Naive thymus-derived CD4-positive, alpha-beta T cell (primary cell): Measurements from ENCODE around the gene CCDC116. TPM values are rescaled to one million over a fixed set of nuclear protein-coding genes. Genes with fewer than 3 reads are reported as not detected.
"Not testable (repeated sequence)": the region's sequence is repeated elsewhere in the genome, so short reads cannot be mapped to it uniquely, and the experiment has no call there.

Experiments used
- ATAC-seq: fragments of 150-1000 bp; cut with Tn5 transposase; 2 replicates; pipeline ENCODE4 v1.10.0; 2021; ENCODE audit warnings: mild to moderate bottlenecking, moderate library complexity
- CTCF ChIA-PET: fragments of 350-600 bp; sonication (Branson Sonifier 250); formaldehyde crosslinking; loops from one replicate; lab custom pipeline; 2021; ENCODE audit warnings: antibody characterized with exemption; lab: Charles Lee
- POLR2A ChIA-PET: fragments of 350-600 bp; sonication (Branson Sonifier 250); formaldehyde crosslinking; loops from one replicate; lab custom pipeline; 2021; ENCODE audit warnings: antibody characterized with exemption, inconsistent platforms; lab: Charles Lee
- DNase-seq, 9 donors: peaks; one replicate each; pipeline versions ENCODE4 v3.0.0 to v3.0.0-alpha.2; 2020 to 2022; ENCODE audit warnings: mixed read lengths in 1 of 9
- H3K27ac ChIP-seq: one replicate; pipeline ENCODE4 v1.7.0; 2013; ENCODE audit warnings: mild to moderate bottlenecking, low read depth, low read length, moderate library complexity
- H3K27me3 ChIP-seq, 2 donors: one replicate each; pipeline ENCODE4 v1.7.0; 2013; ENCODE audit warnings: low read length in 2 of 2, mild to moderate bottlenecking in 2 of 2, moderate library complexity in 2 of 2; ENCODE audit not compliant: control insufficient read depth in 2 of 2, insufficient read depth in 2 of 2
- H3K36me3 ChIP-seq, 3 experiments: 1 replicate in 2 of 3; 2 replicates in 1 of 3; pipeline ENCODE4 v1.7.0; 2013; ENCODE audit warnings: low read length in 3 of 3, mild to moderate bottlenecking in 3 of 3, moderate library complexity in 1 of 3; ENCODE audit not compliant: insufficient read depth in 3 of 3, control insufficient read depth in 2 of 3
- H3K4me1 ChIP-seq, 2 donors: one replicate each; pipeline ENCODE4 v1.7.0; 2013; ENCODE audit warnings: low read length in 2 of 2, mild to moderate bottlenecking in 2 of 2, moderate library complexity in 1 of 2; ENCODE audit not compliant: control insufficient read depth in 2 of 2, insufficient read depth in 2 of 2
- H3K4me3 ChIP-seq: 2 replicates; pipeline ENCODE4 v1.7.0; 2013; ENCODE audit warnings: mild to moderate bottlenecking, low read length
- H3K9me3 ChIP-seq, 3 experiments: 1 replicate in 2 of 3; 2 replicates in 1 of 3; pipeline ENCODE4 v1.7.0; 2013; ENCODE audit warnings: low read length in 3 of 3; ENCODE audit not compliant: control insufficient read depth in 2 of 3
- H3K27ac Mint-ChIP-seq, 9 donors: one replicate each; pipeline ENCODE4 v1.8.0; 2020 to 2022; ENCODE audit warnings: mixed read lengths in 9 of 9, mild to moderate bottlenecking in 8 of 9, moderate library complexity in 5 of 9, inconsistent platforms in 2 of 9
- H3K27me3 Mint-ChIP-seq, 5 donors: one replicate each; pipeline ENCODE4 v1.8.0; 2021 to 2022; ENCODE audit warnings: mixed read lengths in 5 of 5, mild to moderate bottlenecking in 1 of 5
- H3K36me3 Mint-ChIP-seq, 5 donors: one replicate each; pipeline ENCODE4 v1.8.0; 2020 to 2022; ENCODE audit warnings: mixed read lengths in 5 of 5, mild to moderate bottlenecking in 3 of 5, inconsistent platforms in 1 of 5
- H3K4me1 Mint-ChIP-seq, 7 donors: one replicate each; pipeline ENCODE4 v1.8.0; 2020 to 2022; ENCODE audit warnings: mixed read lengths in 7 of 7, mild to moderate bottlenecking in 3 of 7, inconsistent platforms in 1 of 7
- H3K4me3 Mint-ChIP-seq, 10 donors: one replicate each; pipeline ENCODE4 v1.8.0; 2020 to 2022; ENCODE audit warnings: mild to moderate bottlenecking in 10 of 10, mixed read lengths in 10 of 10, moderate library complexity in 6 of 10, inconsistent platforms in 2 of 10
- H3K9me3 Mint-ChIP-seq, 11 donors: one replicate each; pipeline ENCODE4 v1.8.0; 2020 to 2022; ENCODE audit warnings: mixed read lengths in 11 of 11, mild to moderate bottlenecking in 4 of 11, inconsistent platforms in 1 of 11, moderate library complexity in 1 of 11
- intact Hi-C, 2 donors: fragments of 100-400 bp; cut with micrococcal nuclease; formaldehyde crosslinking; loops; one replicate each; pipeline ENCODE4 v1.15.1; 2023
- polyA plus RNA-seq, 2 donors: library from polyadenylated mRNA; unstranded; fragments of 300-500 nt; fragmentation: Illumina TruSeq; gene quantifications; one replicate each; pipeline ENCODE4 v1.2.3, GENCODE V29; 2021
- total RNA-seq, 6 experiments: library from RNA in 5 of 6; stranded (reverse) in 5 of 6; gene quantifications; 1 replicate in 5 of 6; 2 replicates in 1 of 6; pipeline ENCODE4 v1.2.3 and lab custom pipeline; 2021 to 2026

CCDC116 gene
- total and polyA plus RNA-seq, 7 experiments from 2014 or later: 0.21 to 0.43 (median 0.27) TPM; not detected in 3

- H3K27ac Mint-ChIP-seq, H3K27ac ChIP-seq, H3K27me3 ChIP-seq, intact Hi-C loops, H3K9me3 Mint-ChIP-seq, ATAC-seq, H3K9me3 ChIP-seq, H3K36me3 ChIP-seq, DNase-seq, H3K4me3 ChIP-seq, H3K27me3 Mint-ChIP-seq: not testable (repeated sequence)
- H3K4me1 ChIP-seq: peaks cover 18 to 20% of the 10 kb centered on the region in 2 donors
- CTCF ChIA-PET: interaction anchor here (0.6 to 1.8 kb wide), 8 partner anchors 10 to 73 kb away, joined by 3 to 10 read pairs (median 4); partner anchors contain the start of genes CCDC116, PPIL2 and YDJC
- Mint-ChIP-seq H3K36me3 (peaks cover 0 to 19% (median 11%) of the 10 kb centered on the region in 5 donors), H3K4me3 (peak overlapping the region in 1 of 10 donors; percentile 16), H3K4me1 (peaks cover 26 to 41% (median 33%) of the 10 kb centered on the region in 7 donors)
- POLR2A ChIA-PET: interaction anchor here (2.2 kb wide), 1 partner anchor 16 kb away, joined by 21 read pairs; the partner anchor contains the start of gene YDJC
These were observed 13.0 kb downstream of the CCDC116 start for GRCh38 chr22:21645513-21645912.

DNA sequence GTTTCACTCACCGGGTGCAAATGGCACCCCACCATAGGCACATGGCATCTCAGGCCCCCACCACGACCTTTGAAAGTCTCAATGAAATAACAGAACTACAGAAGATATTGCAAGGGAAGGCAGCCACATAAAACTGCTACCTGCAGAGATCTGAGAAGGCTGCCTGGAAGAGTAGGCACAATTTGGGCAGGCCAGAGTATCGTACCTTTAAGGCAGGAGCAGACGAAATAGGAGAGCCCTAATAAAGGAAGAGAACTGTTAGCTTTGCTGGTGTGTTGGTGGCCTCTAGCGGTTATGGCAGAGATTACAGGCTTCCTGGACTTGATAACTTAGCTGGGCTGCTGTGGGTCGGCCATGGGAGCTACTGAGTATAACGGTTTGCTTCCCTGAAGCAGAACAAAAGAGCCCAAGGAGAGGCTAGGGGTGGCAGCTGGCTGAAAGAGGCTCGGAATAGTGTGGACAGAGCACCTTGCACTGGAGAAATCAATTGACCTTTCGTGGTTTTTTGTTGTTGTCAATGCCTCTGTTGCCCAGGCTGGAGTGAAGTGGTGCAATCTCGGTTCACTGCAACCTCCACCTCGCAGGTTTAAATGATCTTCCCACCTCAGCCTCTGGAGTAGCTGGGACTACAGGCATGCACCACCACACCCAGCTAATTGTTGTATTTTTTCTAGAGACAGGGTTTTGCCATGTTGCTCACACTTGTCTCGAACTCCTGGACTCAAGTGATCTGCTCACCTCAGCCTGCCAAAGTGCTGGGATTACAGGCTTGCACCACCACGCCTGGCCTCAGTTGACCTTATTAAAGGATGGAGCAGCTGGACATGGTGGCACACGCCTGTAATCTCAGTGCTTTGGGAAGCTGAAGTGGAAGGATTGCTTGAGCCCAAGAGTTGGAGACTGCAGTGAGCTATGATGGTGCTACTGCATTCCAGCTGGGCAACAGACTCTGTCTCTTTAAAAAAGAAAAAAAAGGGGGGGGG, 14.3 kb downstream of the CCDC116 start:
- intact Hi-C loops: no loop called here
- peaks cover 0 to 19% (median 11%) of the 10 kb centered on the region in 5 donors for H3K36me3 Mint-ChIP-seq
- no peak overlapping the region for H3K27ac ChIP-seq
- no peak overlapping the region for H3K4me3 ChIP-seq
- no peaks in the 10 kb centered on the region for H3K27me3 ChIP-seq
- POLR2A ChIA-PET: interaction anchor here (0.6 to 2.2 kb wide), 7 partner anchors 9 to 181 kb away, joined by 3 to 21 read pairs (median 4); partner anchors contain the start of genes PPIL2 and YDJC
- H3K4me1 Mint-ChIP-seq: peaks cover 26 to 43% (median 35%) of the 10 kb centered on the region in 7 donors
- peaks cover 22 to 25% of the 10 kb centered on the region in 2 donors for H3K4me1 ChIP-seq
- H3K27me3 Mint-ChIP-seq: no peaks in the 10 kb centered on the region
- CTCF ChIA-PET: interaction anchor here (0.6 to 1.7 kb wide), 8 partner anchors 9 to 78 kb away, joined by 3 to 11 read pairs (median 4); partner anchors contain the start of genes CCDC116 and PPIL2
- H3K36me3 ChIP-seq: peaks cover 0 to 10% (median 0%) of the 10 kb centered on the region in 3 experiments
- H3K9me3 Mint-ChIP-seq: no peaks in the 10 kb centered on the region
- DNase-seq (peak; percentile 58 to 85 (median 77)), ATAC-seq (peak; percentile 44)
- no peaks in the 10 kb centered on the region for H3K9me3 ChIP-seq
- H3K4me3 Mint-ChIP-seq: peak overlapping the region in 2 of 10 donors; percentile 4 to 50
- H3K27ac Mint-ChIP-seq: peak overlapping the region in 5 of 9 donors; percentile 25 to 65 (median 49)

GRCh38 chr22:21650280-21650679, 17.7 kb downstream of the CCDC116 start:
- CTCF ChIA-PET: no interaction called here
- Histone ChIP-seq H3K9me3 (no peaks in the 10 kb centered on the region), H3K27ac (no peak overlapping the region), H3K4me3 (no peak overlapping the region), H3K27me3 (no peaks in the 10 kb centered on the region), H3K4me1 (peaks cover 12 to 15% of the 10 kb centered on the region in 2 donors), H3K36me3 (peaks cover 0 to 6% (median 0%) of the 10 kb centered on the region in 3 experiments)
- Mint-ChIP-seq H3K4me1 (peaks cover 16 to 36% (median 25%) of the 10 kb centered on the region in 7 donors), H3K4me3 (peak overlapping the region in 6 of 10 donors; percentile 45 to 89 (median 59)), H3K36me3 (peaks cover 0 to 13% (median 7%) of the 10 kb centered on the region in 5 donors), H3K27ac (no peak overlapping the region), H3K9me3 (no peaks in the 10 kb centered on the region), H3K27me3 (no peaks in the 10 kb centered on the region)
- intact Hi-C loops: no loop called here
- POLR2A ChIA-PET: interaction anchor here (0.6 to 4.4 kb wide), 2 partner anchors 8 to 18 kb away, joined by 3 to 23 read pairs; partner anchors contain the start of gene SDF2L1
- ATAC-seq: no peak
- DNase-seq: no peak

- ChIA-PET POLR2A (interaction anchor here (0.9 to 4.4 kb wide), 3 partner anchors 9 to 20 kb away, joined by 3 to 23 read pairs (median 6); partner anchors contain the start of genes PPIL2 and SDF2L1), CTCF (no interaction called here)
- no peaks in the 10 kb centered on the region for H3K27me3 ChIP-seq
- H3K4me1 ChIP-seq: peaks cover 12 to 15% of the 10 kb centered on the region in 2 donors
- H3K36me3 Mint-ChIP-seq: peaks cover 0 to 13% (median 7%) of the 10 kb centered on the region in 5 donors
- intact Hi-C loops: loop anchor here in 1 of 2 donors (1.0 kb wide), 1 partner anchor 9 kb away; the partner anchor contains the start of gene SDF2L1
- H3K27ac ChIP-seq: peak overlapping the region; percentile 45
- H3K9me3 Mint-ChIP-seq: no peaks in the 10 kb centered on the region
- H3K27ac Mint-ChIP-seq: peak overlapping the region in 3 of 9 donors; percentile 37 to 85 (median 41)
- no peaks in the 10 kb centered on the region for H3K27me3 Mint-ChIP-seq
- H3K4me3 ChIP-seq: peak overlapping the region; percentile 63
- H3K4me3 Mint-ChIP-seq: peak overlapping the region; percentile 82 to 89 (median 88)
- ATAC-seq (no peak), DNase-seq (no peak)
- H3K4me1 Mint-ChIP-seq: peaks cover 16 to 36% (median 26%) of the 10 kb centered on the region in 7 donors
- peaks cover 0 to 6% (median 0%) of the 10 kb centered on the region in 3 experiments for H3K36me3 ChIP-seq
- H3K9me3 ChIP-seq: no peaks in the 10 kb centered on the region
These were observed 18.4 kb downstream of the CCDC116 start for GRCh38 chr22:21650823-21651520.

DNA sequence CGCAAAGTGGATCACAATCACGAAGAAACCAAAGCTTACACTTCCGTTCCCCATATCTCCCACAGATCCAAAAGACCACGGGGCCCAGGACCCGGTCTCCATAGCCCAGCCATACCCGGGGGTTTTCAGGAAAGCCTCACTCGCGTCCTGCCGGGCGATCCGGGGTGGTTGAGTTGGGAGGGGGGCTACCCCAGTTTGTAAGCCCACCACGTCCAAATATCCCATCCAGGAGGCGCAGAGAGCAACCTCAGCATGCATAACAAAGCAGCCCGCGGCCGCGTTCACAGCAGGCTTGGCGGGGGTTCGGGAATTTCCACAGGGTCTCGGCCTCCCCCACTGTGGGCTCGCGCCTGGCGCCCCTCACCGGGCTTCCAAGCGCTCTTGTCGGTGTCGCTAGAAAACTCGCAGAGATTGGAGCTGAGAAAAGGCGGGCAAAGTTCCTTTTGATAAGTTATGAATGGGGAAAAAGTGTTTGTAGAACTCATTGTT, 19.0 kb downstream of the CCDC116 start:
- peaks cover 16 to 36% (median 30%) of the 10 kb centered on the region in 7 donors for H3K4me1 Mint-ChIP-seq
- DNase-seq: no peak
- H3K27me3 Mint-ChIP-seq: no peaks in the 10 kb centered on the region
- peak overlapping the region; percentile 63 for H3K4me3 ChIP-seq
- CTCF ChIA-PET: no interaction called here
- H3K36me3 Mint-ChIP-seq: peaks cover 0 to 7% (median 4%) of the 10 kb centered on the region in 5 donors
- H3K4me3 Mint-ChIP-seq: peak overlapping the region; percentile 82 to 89 (median 88)
- intact Hi-C loops: loop anchor here (1.0 kb wide), 2 partner anchors 9 to 14 kb away; partner anchors contain the start of gene SDF2L1 (in 2 of the 2)
- peaks cover 10 to 15% of the 10 kb centered on the region in 2 donors for H3K4me1 ChIP-seq
- POLR2A ChIA-PET: interaction anchor here (0.9 to 4.4 kb wide), 5 partner anchors 10 to 22 kb away, joined by 3 to 23 read pairs (median 3); partner anchors contain the start of genes PPIL2, SDF2L1 and YDJC
- H3K27me3 ChIP-seq: no peaks in the 10 kb centered on the region
- peak overlapping the region in 4 of 9 donors; percentile 37 to 85 (median 50) for H3K27ac Mint-ChIP-seq
- peak; percentile 28 for ATAC-seq
- peak overlapping the region; percentile 45 for H3K27ac ChIP-seq
- no peaks in the 10 kb centered on the region for H3K36me3 ChIP-seq
- no peaks in the 10 kb centered on the region for H3K9me3 Mint-ChIP-seq
- no peaks in the 10 kb centered on the region for H3K9me3 ChIP-seq
